ENCODE data around the gene ARHGAP24.

ARHGAP24 gene

GRCh38 chr4:85740431-85740861, 265.5 kb downstream of the ARHGAP24 start:
- DNase-seq (ENCODE audit: low read depth), result peak; percentile 61

DNA sequence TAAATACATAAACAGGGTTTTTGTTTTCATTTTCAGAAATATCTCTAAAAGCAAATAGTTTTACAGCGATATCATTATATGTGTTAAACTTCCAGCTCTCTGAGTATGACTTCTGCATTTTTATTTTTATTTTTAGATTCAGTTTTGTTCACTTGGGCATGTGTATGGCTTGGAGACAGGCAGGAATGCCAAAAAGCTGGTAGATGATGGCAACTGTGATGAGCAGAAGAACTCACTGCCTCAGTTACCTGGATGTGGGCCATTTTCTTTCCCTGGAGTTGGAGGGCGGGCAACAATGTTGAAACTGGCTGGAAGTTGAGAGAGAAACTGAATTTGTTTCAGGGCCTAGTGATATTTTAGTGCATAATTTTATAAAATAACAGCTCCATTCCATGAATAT, 266.4 kb downstream of the ARHGAP24 start:
- DNase-seq (ENCODE audit: low read depth), result no peak

DNA sequence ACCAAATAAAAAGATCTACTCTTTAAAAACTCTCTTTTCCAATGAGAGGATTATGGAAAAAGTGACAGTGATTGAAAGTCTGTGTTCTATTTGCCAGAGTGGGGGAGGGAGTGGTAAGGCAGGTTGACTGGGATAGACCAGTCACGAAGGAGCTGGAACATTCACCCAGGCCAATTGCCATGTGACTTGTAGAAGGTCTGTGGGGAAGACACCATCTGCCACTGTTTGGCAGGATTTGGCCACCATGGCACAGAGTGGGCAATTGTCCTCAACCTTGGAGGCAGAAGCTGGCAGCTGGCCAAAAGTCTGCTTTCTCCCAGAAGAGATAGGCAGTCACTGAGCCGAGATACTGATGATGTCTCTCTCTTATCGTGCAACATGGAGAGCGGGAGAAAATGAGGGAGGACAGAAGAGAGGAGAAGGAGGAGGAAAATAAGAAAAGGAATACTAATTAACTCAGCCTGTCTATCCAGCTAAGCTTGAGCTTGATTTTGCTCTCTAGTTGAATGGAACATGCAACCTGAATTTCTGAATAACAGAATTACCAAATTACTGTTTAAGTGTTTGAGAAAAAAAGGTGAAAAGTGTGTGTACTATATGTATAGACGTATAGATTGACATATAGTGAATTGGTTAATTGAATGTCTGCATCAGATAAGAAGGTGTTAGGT, 267.1 kb downstream of the ARHGAP24 start:
- no peak for DNase-seq (ENCODE audit: low read depth)

- peak; percentile 75 for DNase-seq (ENCODE audit: low read depth)
These were observed 270.0 kb downstream of the ARHGAP24 start for GRCh38 chr4:85744950-85745349.

- DNase-seq (ENCODE audit: low read depth), result no peak
These were observed 271.0 kb downstream of the ARHGAP24 start for GRCh38 chr4:85745939-85746338.

DNA sequence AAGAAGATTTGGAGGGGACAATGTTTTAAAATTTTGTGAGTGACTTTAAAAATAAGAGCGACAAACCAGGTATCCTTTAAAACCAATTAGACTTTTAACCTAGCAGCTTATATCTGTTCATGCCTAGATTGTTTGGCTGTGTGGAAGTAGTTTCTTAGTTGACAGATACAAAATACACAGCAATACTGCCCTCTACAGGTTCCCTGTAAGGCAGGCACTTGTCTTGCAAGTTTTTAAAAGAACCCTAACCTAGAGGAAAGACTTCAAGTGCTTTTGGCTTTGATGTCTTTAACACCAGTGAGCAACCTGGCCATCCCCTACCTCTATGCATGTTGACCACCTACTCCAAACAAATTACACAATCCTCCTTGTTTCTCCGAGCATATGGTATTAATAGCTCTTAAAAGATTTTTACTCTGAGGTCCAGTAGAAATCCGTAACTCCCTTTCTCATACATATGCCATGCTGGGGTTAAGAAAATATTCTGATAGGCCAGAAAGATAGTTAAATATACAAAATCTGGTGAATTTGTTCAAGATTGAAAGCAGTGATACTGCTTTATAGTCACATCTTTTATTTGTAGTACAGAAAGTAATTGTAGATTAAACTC, 273.0 kb downstream of the ARHGAP24 start:
- peak; percentile 84 for DNase-seq (ENCODE audit: low read depth)

DNA sequence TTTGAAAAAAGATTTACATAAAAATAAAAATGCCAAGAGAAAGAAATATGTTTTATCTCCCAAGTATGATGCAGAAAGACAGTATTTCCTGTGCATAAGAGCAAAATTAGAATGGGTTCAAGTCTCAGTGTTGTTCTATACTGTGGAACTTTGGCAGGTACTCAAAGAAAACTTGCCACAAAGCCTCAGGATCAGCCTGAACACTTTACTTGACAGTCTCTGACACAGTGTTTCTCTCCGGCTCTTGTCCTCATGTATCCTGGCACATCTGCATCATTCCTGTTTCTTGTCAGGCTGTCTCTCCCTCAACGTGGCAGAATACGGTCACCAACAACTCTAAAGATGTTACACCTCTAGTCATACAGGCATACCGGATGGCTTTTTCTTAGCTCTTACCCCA, 273.7 kb downstream of the ARHGAP24 start:
- no peak for DNase-seq (ENCODE audit: low read depth)

DNA sequence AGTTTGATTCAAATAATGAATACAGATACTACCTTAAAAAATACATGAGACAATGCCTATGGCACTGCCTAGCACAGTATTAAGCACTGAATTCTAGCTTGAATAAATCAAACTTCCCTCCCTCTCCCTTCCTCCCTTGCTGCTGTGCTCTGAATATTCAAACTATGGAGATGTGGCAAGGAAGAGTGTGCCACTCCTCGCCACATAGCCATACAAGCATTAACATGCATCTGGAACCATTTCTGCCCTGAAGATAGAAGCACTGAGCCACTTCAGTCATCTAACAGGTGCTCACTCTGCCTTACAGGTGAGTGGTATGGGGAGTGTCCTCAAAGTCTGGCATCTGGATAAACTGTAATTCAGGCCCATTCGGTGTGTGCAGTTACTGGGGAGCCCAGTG, 276.9 kb downstream of the ARHGAP24 start:
- no peak for DNase-seq (ENCODE audit: low read depth)

DNA sequence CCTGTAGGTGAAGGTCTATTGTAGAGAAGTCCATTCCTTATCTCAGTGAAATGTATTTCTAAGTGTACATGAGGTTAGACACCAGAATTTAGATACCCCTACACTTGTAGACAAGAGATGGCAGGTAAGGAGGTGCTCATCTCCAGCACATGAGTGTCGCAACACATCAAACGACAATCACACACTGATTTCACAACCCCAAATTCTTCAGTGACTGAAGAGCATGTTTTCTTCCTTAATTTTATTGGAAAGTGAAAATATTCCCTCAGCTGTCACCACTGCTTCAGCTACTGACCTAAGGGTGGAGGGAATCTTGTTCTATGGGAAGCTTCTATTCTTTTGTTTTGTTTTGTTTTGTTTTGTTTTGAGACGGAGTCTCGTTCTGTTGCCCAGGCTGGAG, 280.3 kb downstream of the ARHGAP24 start:
- DNase-seq (ENCODE audit: low read depth), result no peak

GRCh38 chr4:85756938-85757337, 282.0 kb downstream of the ARHGAP24 start:
- DNase-seq (ENCODE audit: low read depth), result peak; percentile 62

- no peak for DNase-seq (ENCODE audit: low read depth)
These were observed 284.4 kb downstream of the ARHGAP24 start for GRCh38 chr4:85759388-85759787.

- no peak for DNase-seq (ENCODE audit: low read depth)
These were observed 285.6 kb downstream of the ARHGAP24 start for GRCh38 chr4:85760511-85760910.

DNA sequence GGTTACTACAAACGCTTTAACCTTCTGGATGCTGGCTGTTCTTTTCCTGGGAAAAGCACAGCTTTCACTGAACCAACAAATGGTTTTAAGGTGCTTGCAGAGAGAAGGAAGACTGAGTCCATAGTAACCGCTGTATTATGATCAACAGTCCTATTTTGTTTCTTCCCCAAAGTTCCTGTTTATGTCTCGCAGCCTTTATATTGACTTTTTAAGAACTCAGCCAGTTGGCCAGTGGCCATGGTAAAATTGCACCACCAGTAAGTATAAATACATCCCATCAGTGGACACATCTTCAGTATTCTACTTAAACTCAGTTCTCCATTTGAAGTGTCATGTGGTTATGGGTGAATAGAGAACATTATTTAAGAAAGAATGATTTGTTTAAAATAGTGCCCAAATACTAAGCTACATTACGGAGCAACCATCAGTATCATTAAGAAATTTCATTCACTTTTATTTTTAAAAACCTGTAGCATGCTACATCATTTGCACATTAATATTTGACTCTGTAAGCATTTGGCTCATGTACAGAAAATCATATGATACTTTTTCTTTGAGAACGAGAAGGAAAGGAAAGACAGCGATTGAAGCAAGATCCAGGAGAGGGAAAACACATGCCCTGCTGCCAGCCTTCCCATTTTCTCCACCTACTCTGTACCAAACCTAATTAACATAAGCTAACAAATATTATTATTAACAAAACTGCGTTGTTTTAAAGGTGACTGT, 287.0 kb downstream of the ARHGAP24 start:
- DNase-seq (ENCODE audit: low read depth), result peak; percentile 40

DNA sequence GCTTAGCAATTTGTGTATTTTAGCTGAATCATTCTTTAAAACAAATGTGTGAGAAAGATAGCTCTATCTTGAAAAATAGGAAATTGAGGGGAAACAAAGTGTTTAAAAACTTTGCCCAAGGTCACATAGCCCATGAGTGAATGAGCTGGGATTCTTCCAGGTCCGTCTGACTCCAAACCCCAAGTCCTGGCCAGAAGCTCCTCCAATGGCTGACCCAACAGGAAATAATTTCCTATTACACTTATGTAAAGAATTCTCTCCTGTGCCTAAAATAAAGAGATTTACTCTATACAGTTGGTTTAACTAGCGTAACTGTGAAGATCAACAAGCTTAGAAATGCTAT, 287.6 kb downstream of the ARHGAP24 start:
- peak; percentile 85 for DNase-seq (ENCODE audit: low read depth)

DNA sequence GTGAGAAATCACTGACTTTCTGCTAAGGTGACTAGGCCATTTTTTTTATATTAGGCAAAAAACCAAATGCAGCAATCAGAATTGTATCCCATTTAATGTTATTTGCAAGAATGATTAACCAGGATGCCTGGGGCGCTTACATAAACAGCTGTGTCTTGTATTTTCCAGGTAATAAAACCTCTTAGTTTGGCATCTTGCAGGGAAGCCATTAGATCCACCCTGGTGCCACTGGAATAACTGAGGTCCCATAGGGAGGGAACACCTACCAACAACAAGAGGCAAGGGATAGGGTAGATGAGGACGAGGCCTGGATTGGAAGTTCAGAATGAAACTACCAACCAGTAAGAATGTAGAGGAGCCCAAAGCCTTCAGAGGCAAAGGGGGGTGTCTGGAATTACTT, 288.3 kb downstream of the ARHGAP24 start:
- no peak for DNase-seq (ENCODE audit: low read depth)

DNA sequence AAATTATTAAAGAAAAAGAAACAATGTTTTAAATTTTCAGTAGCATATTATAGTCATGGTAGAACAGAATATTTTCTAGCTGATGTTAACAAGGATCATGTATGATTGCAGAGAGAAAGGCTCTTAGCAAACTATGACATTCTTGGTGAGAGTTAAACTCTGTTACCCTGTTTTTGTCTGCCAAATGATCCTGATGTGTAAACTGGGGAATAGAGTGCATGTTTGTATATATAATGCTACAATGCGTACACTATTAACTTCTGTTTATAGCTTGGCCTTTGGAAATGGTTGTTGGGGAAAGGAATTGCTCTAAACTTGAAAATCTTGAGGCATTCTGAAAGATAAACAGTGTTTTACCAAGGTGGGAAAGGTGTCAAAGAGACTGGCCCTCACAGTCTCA, 292.7 kb downstream of the ARHGAP24 start:
- no peak for DNase-seq (ENCODE audit: low read depth)

- no peak for DNase-seq (ENCODE audit: low read depth)
These were observed 294.1 kb downstream of the ARHGAP24 start for GRCh38 chr4:85769009-85769408.

GRCh38 chr4:85772470-85772869, 297.5 kb downstream of the ARHGAP24 start:
- DNase-seq (ENCODE audit: low read depth), result no peak

- no peak for DNase-seq (ENCODE audit: low read depth)
These were observed 298.4 kb downstream of the ARHGAP24 start for GRCh38 chr4:85773372-85773771.

DNA sequence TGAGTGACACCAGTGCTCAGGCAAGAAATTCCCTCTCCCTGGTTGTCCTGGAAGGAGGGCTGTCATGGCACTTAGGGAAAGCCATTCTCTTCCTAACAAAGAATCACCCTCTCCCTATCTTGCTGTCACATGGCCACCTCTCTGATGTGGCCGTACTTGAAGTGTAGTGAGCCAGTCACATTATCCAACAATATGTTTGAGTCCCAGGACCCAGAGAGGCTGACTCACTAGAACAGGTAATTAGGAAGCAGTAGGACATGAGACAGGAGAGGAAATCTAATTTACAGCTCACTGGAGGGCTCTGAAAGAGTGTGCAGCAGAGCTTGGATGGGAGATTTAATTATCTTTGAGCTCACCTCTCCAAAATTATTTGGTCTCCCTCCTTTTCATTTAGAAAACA, 299.1 kb downstream of the ARHGAP24 start:
- DNase-seq (ENCODE audit: low read depth), result no peak

- no peak for DNase-seq (ENCODE audit: low read depth)
These were observed 299.5 kb downstream of the ARHGAP24 start for GRCh38 chr4:85774489-85774888.

GRCh38 chr4:85776096-85776495, 301.1 kb downstream of the ARHGAP24 start:
- no peak for DNase-seq (ENCODE audit: low read depth)

DNA sequence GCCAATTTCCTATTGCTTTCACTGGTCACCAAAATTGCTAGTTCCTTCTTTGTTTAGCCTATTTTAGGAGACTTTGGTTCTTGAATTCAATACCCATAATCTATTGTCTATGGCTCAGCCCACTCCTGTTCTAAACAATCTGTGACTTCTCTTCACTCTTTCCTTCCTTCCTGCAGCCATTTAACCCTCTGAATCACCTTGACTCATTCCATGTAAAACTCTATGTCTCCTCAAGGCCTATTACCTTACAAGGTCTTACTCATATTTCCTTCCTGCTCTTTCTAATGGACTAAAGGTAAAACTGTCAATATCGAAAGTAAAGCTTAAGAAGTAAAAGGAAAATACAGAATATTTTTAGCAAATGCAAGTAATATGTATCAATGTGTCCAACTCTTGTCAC, 301.6 kb downstream of the ARHGAP24 start:
- peak; percentile 43 for DNase-seq (ENCODE audit: low read depth)

All from amniotic epithelial cell (primary cell).